Stomach (tissue), 4 donors: Measurements from ENCODE around the gene CLEC18A.

Experiments
- CTCF ChIP-seq, 7 experiments: fragments of 450-650 bp in 4 of 7; fragments of 200-600 bp in 3 of 7; sonication (generic) in 3 of 7; IDR thresholded peaks; one replicate each; pipeline ENCODE4 v1.5.1; 2016 to 2019; ENCODE audit warnings: antibody characterized with exemption in 7 of 7, control low read depth in 2 of 7, mild to moderate bottlenecking in 1 of 7
- EP300 ChIP-seq: sonication (generic); formaldehyde crosslinking; IDR thresholded peaks from one replicate; pipeline ENCODE4 v1.6.1; 2017; ENCODE audit warnings: antibody characterized with exemption
- POLR2A ChIP-seq, 4 donors: fragments of 450-650 bp; IDR thresholded peaks; one replicate each; pipeline ENCODE4 v1.6.1; 2016; ENCODE audit warnings: antibody characterized with exemption in 4 of 4, control low read depth in 2 of 4, mild to moderate bottlenecking in 1 of 4, moderate library complexity in 1 of 4
- POLR2AphosphoS5 ChIP-seq, 3 donors: sonication (generic); formaldehyde crosslinking; IDR thresholded peaks; one replicate each; pipeline ENCODE4 v1.6.1; 2016; ENCODE audit warnings: antibody characterized with exemption in 3 of 3

- no peak for TF ChIP-seq CTCF (IDR thresholded peaks at IDR 0.05)
- TF ChIP-seq EP300, result no peak
- no peak for TF ChIP-seq POLR2A (IDR thresholded peaks at IDR 0.05)
- TF ChIP-seq POLR2AphosphoS5 (IDR thresholded peaks at IDR 0.05), result no peak
Observed at GRCh38 chr16:69921127-69921526, 30.0 kb upstream of the CLEC18A start.
